ENCODE results near the gene ATP5F1B.

The ATP5F1B gene

GRCh38 chr12:56645201-56645716 lies 525 bp downstream of the ATP5F1B start:
- DNase-seq, result no peak

GRCh38 chr12:56644654-56645053 lies 1.1 kb downstream of the ATP5F1B start:
- no peak for DNase-seq

GRCh38 chr12:56641219-56641618 lies 4.6 kb downstream of the ATP5F1B start:
- DNase-seq, result no peak

GRCh38 chr12:56637621-56638020 lies 8.2 kb downstream of the ATP5F1B start:
- DNase-seq, result no peak

GRCh38 chr12:56636675-56637540 lies 8.9 kb downstream of the ATP5F1B start:
- DNase-seq, result peak; percentile 86

- DNase-seq, result peak; percentile 85
Measured at GRCh38 chr12:56635806-56636674, 9.7 kb downstream of the ATP5F1B start.

GRCh38 chr12:56634837-56635791 lies 10.7 kb downstream of the ATP5F1B start:
- DNase-seq, result peak; percentile 63

GRCh38 chr12:56634242-56634836 lies 11.4 kb downstream of the ATP5F1B start:
- peak; percentile 18 for DNase-seq

GRCh38 chr12:56633468-56634241 lies 12.1 kb downstream of the ATP5F1B start:
- no peak for DNase-seq

GRCh38 chr12:56632701-56633467 lies 12.9 kb downstream of the ATP5F1B start:
- no peak for DNase-seq

- DNase-seq, result peak; percentile 59
Measured at GRCh38 chr12:56631790-56632700, 13.7 kb downstream of the ATP5F1B start.

- peak; percentile 87 for DNase-seq
Measured at GRCh38 chr12:56630180-56630632, 15.6 kb downstream of the ATP5F1B start, which contains the start of gene BAZ2A. TSS of gene BAZ2A (minus strand) at chr12:56630326. CDS start at chr12:56617530, 12,796 bp downstream.

GRCh38 chr12:56629459-56630179 lies 16.2 kb downstream of the ATP5F1B start:
- peak; percentile 58 for DNase-seq

GRCh38 chr12:56628671-56629458 lies 16.9 kb downstream of the ATP5F1B start:
- DNase-seq, result peak; percentile 56

GRCh38 chr12:56626701-56627100 lies 19.1 kb downstream of the ATP5F1B start:
- DNase-seq, result no peak

GRCh38 chr12:56622535-56622934 lies 23.2 kb downstream of the ATP5F1B start:
- DNase-seq, result no peak

GRCh38 chr12:56616925-56617324 lies 28.9 kb downstream of the ATP5F1B start:
- no peak for DNase-seq
